ENCODE data around the gene SGK2.

Gene SGK2

DNA sequence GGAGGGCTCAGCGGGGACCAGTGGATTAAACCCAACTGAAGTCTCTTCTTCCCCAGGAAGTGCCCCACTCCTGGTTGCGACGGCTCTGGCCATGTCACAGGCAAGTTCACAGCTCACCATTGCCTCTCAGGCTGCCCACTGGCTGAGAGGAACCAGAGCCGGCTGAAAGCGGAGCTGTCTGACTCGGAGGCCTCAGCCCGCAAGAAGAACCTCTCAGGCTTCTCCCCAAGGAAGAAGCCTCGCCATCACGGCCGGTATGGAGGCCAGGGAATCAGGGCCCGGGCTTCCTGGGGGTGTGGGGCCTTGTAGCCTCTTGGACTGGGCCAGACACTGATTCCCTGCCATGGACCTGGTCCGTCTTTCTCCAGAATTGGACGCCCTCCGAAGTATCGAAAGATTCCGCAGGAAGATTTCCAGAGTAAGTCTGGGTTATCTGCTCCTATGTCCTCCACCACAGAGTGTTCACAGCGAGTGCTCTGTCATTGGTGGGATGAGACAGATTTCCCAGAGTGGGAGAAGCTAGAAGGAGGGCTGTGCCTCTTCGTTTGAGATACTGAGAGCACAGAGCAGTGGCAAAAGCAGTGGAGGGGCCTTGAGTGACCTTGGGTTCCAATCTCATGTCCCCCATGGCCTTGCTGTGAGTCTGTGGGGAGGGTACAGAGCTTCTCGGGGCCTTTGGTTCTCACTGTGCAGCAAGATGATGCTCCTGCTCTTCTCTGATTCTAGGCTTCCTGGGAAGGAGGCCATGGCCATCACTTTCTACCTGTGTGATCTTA lies 22.6 kb upstream of the SGK2 start:
- DNase-seq (ENCODE audit: low read depth): no peak

DNA sequence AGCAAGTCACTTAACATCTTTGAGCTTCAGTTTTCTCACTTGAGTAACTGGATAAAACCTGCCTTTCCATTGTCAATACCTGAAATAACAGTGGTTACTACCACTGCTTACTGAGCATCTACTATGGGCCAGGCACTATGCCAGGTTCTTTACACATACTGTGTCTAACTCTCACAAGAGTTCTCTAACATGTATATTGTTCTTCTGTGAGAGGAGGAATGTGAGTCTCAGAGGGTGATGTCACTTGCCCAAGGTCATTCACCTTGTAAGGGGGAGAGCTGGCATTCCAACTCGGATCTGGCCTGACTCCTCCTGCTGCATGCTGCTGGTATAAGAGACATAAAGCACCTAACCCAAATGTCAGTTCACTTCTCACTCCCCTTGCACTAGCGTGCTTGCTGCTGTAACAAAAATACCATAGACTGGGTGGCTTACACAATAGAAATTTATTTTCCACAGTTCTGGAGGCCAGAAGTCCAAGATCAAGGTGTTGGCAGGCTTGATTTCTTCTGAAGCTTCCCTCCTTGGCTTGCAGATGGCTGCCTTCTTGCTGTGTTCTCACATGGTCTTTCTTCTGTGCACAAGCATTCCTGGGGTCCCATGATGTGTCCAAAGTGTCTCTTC lies 21.9 kb upstream of the SGK2 start:
- DNase-seq (ENCODE audit: low read depth): no peak

- DNase-seq (ENCODE audit: low read depth): no peak
These were observed 20.6 kb upstream of the SGK2 start for GRCh38 chr20:43537921-43538877.

DNA sequence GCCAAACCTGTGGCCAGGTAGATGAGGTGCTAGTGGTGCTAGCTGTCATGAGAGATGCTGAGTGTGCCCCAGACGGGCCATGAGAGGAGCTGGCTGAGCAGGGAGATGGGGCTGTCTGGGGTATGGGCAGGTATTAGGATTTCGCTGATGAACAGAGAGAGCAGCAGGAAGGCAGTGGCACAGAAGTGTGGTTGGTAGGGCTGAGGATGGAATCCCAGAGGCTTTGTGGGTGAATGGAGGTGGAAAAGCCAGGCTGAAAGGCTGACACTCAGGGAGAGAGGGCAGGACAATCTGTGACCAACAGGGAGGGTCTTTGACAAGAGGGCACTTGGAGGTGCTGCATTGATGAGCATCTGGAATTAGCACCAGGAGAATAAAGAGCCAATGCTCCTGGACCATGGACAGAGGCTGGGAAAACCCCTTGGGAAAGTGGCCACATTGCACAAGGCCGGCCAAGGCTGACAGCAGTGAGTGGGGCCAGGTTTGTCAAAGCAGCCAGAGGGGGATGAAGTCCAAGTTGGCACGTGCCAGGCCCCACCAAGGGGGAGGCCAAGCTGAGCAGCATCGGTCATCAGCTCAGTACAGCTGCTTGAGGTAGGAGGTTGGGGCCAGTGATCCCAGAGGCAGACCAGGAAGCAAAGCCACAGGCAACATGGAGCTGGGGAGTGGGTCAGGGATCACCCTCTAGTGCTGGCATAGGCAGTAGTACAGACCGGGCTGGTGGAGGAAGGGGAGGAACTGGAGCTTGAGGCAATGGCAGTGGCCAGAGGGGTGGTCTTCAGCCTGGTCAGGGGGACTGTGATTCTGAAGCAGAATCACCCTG lies 19.7 kb upstream of the SGK2 start:
- DNase-seq (ENCODE audit: low read depth): no peak

- no peak for DNase-seq (ENCODE audit: low read depth)
These were observed 18.7 kb upstream of the SGK2 start for GRCh38 chr20:43539975-43540672.

- DNase-seq (ENCODE audit: low read depth): no peak
These were observed 18.2 kb upstream of the SGK2 start for GRCh38 chr20:43540673-43541060.

DNA sequence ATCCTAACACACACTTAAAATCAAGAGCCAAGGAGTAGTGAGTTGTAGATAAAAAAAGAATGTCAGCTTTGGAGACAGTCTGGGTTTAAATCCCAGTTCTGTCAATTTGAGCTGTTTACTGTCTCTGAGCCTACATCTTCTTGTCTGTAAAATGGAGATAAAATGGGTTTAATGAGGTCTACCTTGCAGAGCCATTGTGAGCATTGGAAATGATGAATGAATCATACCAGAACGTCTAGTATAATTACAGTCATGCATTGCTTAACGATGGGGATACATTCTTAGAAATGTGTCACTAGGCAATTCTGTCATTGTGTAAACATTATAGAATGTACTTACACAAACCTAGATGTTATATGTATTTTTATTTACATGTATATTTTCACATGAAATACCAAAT lies 17.6 kb upstream of the SGK2 start:
- DNase-seq (ENCODE audit: low read depth): no peak

- no peak for DNase-seq (ENCODE audit: low read depth)
These were observed 16.7 kb upstream of the SGK2 start for GRCh38 chr20:43542161-43542560.

- DNase-seq (ENCODE audit: low read depth): no peak
These were observed 16.2 kb upstream of the SGK2 start for GRCh38 chr20:43542674-43543073.

- no peak for DNase-seq (ENCODE audit: low read depth)
These were observed 15.7 kb upstream of the SGK2 start for GRCh38 chr20:43543138-43543537.

GRCh38 chr20:43544501-43544900 lies 14.3 kb upstream of the SGK2 start:
- DNase-seq (ENCODE audit: low read depth): no peak

- DNase-seq (ENCODE audit: low read depth): no peak
These were observed 12.8 kb upstream of the SGK2 start for GRCh38 chr20:43545837-43546578.

DNA sequence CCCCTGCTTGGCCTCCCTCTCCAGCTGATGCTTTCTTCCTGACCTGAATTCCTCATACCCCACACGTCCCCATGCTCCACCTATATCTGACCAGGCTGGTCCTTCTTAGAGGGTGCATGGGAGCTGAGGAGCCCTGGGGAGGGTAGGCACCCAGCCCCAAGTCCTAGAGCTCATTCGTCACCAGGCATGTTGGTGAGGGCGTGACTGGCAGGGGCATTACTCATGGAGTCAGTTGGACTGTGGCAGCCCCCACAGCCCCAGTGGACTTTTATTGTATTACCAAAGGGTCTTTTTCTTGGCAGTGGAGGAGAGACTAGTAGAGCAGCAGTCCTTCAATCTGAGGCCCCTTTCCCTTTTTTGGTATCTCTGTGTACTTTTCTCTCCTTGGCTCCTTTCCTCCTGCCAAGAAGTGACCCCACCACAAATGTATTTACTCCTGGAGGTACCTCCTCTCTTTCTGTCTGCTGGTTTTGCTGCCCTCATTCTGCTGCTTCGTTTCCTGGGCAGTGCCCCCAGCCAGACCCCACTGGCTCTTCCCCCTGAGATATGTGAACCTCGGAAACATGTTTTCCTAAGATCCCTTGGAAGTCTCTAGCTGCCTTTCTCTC lies 10.4 kb upstream of the SGK2 start:
- no peak for DNase-seq (ENCODE audit: low read depth)

- no peak for DNase-seq (ENCODE audit: low read depth)
These were observed 9.3 kb upstream of the SGK2 start for GRCh38 chr20:43549416-43550065.

DNA sequence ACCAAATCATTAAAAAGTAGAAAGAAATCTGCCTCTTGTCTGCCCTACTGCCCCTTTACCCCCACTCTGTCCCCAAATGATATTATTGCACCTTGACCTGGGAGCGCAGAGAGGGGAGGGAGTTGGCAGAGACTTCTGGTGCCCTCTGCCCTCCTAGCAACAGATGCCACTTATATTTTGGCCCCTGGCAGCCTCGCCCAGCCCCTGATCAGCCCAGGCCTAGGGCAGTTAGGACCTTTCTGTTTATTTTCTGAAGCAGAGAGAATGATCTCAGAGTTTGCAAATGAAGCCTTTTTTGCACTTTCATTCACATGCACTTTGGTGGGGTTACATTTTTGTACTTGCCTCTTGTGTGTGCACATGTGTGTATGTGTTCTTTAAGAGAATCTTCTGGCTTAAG lies 8.4 kb upstream of the SGK2 start:
- no peak for DNase-seq (ENCODE audit: low read depth)

DNA sequence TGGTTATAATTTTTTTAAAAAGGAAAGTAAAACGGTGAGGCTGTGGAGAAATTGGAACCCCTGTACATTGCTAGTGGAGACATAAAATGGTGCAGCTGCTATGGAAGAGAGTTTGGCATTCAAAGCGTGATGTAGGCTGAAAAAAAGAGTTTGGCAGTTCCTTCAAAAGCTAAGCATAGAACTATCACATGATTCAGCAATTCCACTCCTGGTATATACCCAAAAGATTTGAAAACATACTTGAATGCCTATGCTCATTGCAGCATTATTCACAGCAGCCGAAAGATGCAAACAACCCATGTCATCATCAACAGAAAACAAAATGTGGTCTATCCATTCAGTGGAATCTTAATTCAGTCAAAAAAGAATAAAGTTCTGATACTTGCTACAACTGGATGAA lies 4.5 kb upstream of the SGK2 start:
- no peak for DNase-seq (ENCODE audit: low read depth)

- no peak for DNase-seq (ENCODE audit: low read depth)
These were observed 540 bp downstream of the SGK2 start for GRCh38 chr20:43559147-43559987.

DNA sequence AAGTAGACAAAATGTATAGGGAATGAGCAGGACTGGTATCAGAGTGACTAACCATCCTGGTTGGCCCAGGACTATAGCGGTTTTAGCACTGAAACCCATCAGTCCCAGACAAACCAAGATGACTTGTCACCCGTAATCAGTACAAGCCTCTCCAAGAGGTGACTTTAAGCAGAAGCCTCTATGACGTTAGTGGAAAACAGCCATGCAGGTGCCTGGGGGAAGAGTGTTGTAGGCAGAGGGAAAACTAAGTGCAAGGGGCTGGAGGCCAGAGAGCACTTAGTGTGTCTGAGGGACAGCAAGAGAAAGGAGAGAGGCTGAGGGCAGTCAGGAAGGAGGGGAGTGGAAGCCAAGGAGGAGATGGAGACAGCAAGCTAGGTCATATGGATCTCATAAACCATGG lies 2.1 kb downstream of the SGK2 start:
- DNase-seq (ENCODE audit: low read depth): no peak

GRCh38 chr20:43563429-43563828 lies 4.6 kb downstream of the SGK2 start:
- no peak for DNase-seq (ENCODE audit: low read depth)
